Measurements from ENCODE around the gene GNAI3. TPM values are rescaled to one million over a fixed set of nuclear protein-coding genes. Genes with fewer than 3 reads are reported as not detected.

Gene GNAI3
- total RNA-seq, 1 donor, result 17.6 TPM

DNA sequence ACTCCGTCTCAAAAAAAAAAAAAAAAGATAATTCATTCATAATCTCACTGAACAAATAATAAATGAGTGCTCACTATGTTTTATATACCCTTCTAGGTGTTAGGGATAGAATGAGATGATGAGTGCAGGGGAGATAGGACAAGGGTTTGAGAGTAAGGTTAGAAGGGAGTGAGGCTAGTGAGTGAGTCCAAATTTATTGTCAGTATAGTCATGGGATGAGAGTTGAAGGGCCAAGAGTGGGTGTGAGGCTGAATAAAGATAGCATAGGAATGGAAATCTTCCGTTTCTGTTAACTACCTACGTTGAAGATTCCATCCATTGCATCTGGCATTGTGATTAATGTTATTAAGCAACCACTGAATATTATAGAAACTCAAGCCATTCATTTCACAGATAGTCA, 16.8 kb downstream of the GNAI3 start:
- no peak overlapping the region for H3K4me3 ChIP-seq (ENCODE audit: low read depth, low read length)
- TF ChIP-seq, protein P1, sequence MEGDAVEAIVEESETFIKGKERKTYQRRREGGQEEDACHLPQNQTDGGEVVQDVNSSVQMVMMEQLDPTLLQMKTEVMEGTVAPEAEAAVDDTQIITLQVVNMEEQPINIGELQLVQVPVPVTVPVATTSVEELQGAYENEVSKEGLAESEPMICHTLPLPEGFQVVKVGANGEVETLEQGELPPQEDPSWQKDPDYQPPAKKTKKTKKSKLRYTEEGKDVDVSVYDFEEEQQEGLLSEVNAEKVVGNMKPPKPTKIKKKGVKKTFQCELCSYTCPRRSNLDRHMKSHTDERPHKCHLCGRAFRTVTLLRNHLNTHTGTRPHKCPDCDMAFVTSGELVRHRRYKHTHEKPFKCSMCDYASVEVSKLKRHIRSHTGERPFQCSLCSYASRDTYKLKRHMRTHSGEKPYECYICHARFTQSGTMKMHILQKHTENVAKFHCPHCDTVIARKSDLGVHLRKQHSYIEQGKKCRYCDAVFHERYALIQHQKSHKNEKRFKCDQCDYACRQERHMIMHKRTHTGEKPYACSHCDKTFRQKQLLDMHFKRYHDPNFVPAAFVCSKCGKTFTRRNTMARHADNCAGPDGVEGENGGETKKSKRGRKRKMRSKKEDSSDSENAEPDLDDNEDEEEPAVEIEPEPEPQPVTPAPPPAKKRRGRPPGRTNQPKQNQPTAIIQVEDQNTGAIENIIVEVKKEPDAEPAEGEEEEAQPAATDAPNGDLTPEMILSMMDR (IDR thresholded peaks at IDR 0.05; ENCODE audit: insufficient read depth, low read length), result no peak
- no peak for DNase-seq (ENCODE audit: low read depth)

DNA sequence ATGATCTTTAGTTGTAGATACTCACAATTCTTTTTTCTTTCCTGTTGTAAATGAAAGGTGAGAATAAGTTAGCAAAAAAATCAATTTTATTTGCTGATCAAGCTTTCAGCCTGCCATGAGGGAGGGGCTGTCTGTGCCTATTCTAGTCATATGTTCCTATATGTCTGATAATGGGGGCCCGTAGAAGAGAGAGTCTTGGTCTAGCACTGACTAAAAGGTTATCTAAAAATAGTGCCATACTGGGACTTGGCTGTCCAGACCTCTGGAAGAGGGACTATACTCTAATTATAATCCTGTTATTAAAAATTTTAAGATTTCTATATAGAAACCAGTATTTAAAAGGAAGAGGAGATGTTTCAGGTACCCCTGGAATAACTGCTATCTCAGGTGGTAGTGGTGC, 18.6 kb downstream of the GNAI3 start:
- H3K4me3 ChIP-seq (ENCODE audit: low read depth, low read length), result no peak overlapping the region
- TF ChIP-seq, protein P1 (IDR thresholded peaks at IDR 0.05; ENCODE audit: insufficient read depth, low read length), result no peak
- no peak for DNase-seq (ENCODE audit: low read depth)

DNA sequence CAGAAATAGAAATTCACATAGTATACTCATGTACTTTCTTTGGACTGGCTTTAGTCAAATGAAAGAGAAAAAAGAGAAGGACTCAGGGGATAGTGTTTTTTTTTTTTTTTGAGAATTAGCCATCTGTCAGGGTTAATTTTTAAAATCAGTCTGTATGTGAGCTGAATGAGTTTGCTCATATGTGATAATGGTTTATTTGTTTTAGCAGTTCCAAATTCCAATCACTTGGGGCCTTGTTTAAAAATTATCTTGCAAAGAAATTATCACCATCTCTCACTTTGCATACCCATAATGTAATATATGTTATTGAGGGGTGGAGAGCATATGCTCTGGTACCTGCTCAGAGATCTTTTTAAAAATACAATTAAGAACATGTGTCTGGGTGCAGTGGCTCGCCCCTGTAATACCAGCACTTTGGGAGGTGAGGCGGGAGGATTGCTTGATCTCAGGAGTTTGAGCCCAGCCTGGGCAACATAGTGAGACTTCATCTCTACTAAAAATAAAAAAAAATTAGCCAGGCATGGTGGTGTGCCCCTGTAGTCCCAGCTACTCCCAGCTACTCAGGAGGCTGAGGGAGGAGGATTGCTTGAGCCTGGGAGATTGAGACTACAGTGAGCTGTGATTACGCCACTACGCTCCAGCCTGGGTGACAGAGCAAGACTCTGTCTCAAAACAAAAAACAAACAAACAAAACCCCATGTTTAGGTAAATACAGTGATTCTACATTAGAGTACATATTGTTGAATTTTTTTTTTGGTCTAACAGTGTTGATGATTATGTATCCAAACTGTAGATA, 19.7 kb downstream of the GNAI3 start:
- TF ChIP-seq, protein P1 (IDR thresholded peaks at IDR 0.05; ENCODE audit: insufficient read depth, low read length), result no peak
- DNase-seq (ENCODE audit: low read depth), result no peak
- no peak overlapping the region for H3K4me3 ChIP-seq (ENCODE audit: low read depth, low read length)

DNA sequence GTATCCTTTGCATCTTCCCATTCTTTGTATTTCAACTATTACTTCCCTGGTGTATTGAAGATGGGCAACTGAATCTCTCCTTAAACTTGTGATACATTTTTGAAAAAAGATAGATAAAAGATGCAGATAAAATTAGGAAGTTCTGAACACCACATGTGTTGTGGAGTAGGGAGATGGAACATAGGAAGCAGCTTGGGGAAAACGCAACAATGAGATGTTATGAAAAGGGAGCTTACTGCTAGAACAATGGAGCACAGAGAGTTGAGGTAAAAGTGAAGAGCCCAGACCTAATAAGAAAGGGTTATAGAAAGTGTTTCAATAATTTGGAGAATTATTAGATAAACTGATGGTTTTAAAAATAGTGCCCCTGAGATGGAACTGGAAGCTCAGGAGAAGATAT, 20.9 kb downstream of the GNAI3 start:
- H3K4me3 ChIP-seq (ENCODE audit: low read depth, low read length), result no peak overlapping the region
- TF ChIP-seq, protein P1 (IDR thresholded peaks at IDR 0.05; ENCODE audit: insufficient read depth, low read length), result no peak
- no peak for DNase-seq (ENCODE audit: low read depth)

DNA sequence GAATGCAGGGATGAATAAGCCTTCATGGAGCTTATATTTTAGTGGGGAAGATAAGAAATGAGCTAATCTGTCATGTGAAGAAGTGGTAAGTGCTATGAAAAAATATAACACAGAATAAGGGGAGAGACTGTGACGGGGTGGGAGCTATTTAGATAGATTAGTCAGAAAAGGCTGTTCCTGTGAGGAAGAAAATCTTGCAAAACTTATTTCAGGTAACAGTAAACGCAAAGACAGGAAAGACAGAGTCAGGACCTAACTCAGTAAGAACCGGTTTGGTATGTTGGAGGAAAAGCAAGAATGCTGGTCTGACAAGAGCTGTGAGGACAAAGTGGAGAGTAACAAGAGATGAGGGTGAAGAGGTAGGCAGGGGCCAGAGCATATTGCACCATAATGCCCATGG, 22.0 kb downstream of the GNAI3 start:
- TF ChIP-seq, protein P1 (IDR thresholded peaks at IDR 0.05; ENCODE audit: insufficient read depth, low read length), result no peak
- no peak overlapping the region for H3K4me3 ChIP-seq (ENCODE audit: low read depth, low read length)
- DNase-seq (ENCODE audit: low read depth), result peak; percentile 65

DNA sequence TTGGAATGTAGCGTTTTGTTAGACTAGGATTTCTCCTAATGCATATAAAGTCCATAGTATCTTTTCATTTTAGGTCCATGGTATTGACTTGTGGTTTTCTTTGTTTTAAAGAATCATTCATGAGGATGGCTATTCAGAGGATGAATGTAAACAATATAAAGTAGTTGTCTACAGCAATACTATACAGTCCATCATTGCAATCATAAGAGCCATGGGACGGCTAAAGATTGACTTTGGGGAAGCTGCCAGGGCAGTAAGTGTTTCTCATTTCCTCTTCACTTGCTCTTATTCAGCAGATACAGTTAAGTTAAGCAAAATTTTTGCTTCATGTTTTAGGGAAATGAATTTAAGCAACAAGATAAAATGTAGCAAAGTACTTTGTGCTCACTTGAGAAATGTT, 25.4 kb downstream of the GNAI3 start:
- DNase-seq (ENCODE audit: low read depth), result no peak
- TF ChIP-seq, protein P1 (IDR thresholded peaks at IDR 0.05; ENCODE audit: insufficient read depth, low read length), result no peak
- no peak overlapping the region for H3K4me3 ChIP-seq (ENCODE audit: low read depth, low read length)
